ENCODE results near the gene ACMSD. TPM values are rescaled to one million over a fixed set of nuclear protein-coding genes. Genes with fewer than 3 reads are reported as not detected.

The ACMSD gene
- total and polyA plus RNA-seq, 10 of the 15 experiments (the other 5 are each of a cell fraction or from before 2014, with no cell fraction given) = 0.08 TPM; not detected in 9

DNA sequence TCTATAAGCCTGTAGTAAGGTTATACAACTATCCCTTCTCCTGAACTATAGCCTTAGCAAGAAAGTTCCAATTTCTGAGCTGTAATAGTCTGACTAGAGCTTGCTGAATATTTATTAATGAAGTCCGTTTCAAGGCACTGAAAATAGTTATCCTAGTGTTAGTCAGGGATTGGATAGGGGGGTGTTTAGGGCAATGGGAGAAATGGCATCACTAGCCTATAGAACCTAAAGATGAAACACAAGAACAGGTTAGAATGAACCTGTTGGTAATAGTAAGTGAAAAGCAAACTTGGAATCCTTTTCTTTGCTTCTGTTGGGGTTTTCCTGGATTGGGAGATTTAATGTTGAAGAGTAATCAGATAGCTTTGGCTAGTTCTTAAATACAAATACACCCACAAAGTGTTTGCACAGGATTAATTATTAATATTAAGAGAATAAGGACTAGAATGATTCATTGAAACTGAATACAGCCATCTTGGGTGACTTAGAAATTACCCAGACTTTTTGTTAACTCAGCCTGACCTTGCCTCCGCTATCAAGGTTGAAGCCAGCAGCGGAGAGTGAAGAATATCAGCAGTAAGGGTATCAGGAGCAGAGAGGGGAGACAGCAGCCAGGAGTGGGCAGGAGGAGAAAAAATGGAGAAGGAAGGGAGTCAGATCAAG, 94.6 kb downstream of the ACMSD start:
- 94% methylated on average over 3 of the region's 3 CpGs for WGBS (ENCODE audit: insufficient coverage, insufficient replicate concordance, low lambda C conversion rate, missing lambda C conversion rate)

More for the DNA sequence above, 94.6 kb downstream of the ACMSD start:
- Histone ChIP-seq H3K9me3 (replicated peaks; ENCODE audit: control insufficient read depth, insufficient read depth, low read length) (no peaks in the 10 kb centered on the region; the same call in 2 of the 3 replicates), H4K20me1 (ENCODE audit: control insufficient read depth, insufficient read depth) (no peaks in the 10 kb centered on the region; the same call in 1 of the 2 replicates), H3K27me3 (replicated peaks in 1 of 2; ENCODE audit: control insufficient read depth in 2 of 2, insufficient read depth in 2 of 2, low read length in 1 of 2) (no peaks in the 10 kb centered on the region), H3K9ac (ENCODE audit: control insufficient read depth, insufficient read depth, low read length) (no peak overlapping the region), H3K79me2 (ENCODE audit: control insufficient read depth, insufficient read depth, low read length) (peaks cover 79% of the 10 kb centered on the region), H3K4me3 (no peak overlapping the region), H3K4me1 (ENCODE audit: control insufficient read depth, insufficient read depth, low read length) (no peaks in the 10 kb centered on the region), H3K4me2 (ENCODE audit: control insufficient read depth, insufficient read depth) (no peak overlapping the region), H3K27ac (ENCODE audit: control insufficient read depth, insufficient read depth) (no peak overlapping the region), H3K36me3 (ENCODE audit: control insufficient read depth in 2 of 2, insufficient read depth in 2 of 2, low read length in 1 of 2) (peaks cover 0 to 25% of the 10 kb centered on the region in 2 experiments; a peak in 2 of 4 replicates), H2AFZ (ENCODE audit: control insufficient read depth, low read depth, low read length) (no peak overlapping the region)
- TSS peak; percentile 2 for BruUV-seq (replicated peaks)
- ChIA-PET SMC1A (ENCODE audit: uncharacterized antibody, unreplicated experiment) (interaction anchor here (1.9 kb wide), 1 partner anchor 9 kb away, joined by 5 read pairs; no protein-coding TSS in a partner anchor), POLR2A (no interaction called here), CTCF (no interaction called here), RAD21 (ENCODE audit: unreplicated experiment) (no interaction called here)
- ATAC-seq = peak; percentile 27; the same call in 2 of the 3 replicates
- intact Hi-C loops (cut with micrococcal nuclease; ENCODE audit: unreplicated experiment) (no loop called here), in situ Hi-C loops (cut with MboI) (no loop called here)
- no peak for FAIRE-seq
- TF ChIP-seq KAT2A (conservative IDR thresholded peaks at IDR 0.05; ENCODE audit: control insufficient read depth, low read depth, low read length) (no peak), FOS (IDR thresholded peaks at IDR 0.05; ENCODE audit: borderline replicate concordance, extremely low read depth, insufficient read length) (no peak), IKZF1 (conservative IDR thresholded peaks at IDR 0.05) (no peak), NFYA (IDR thresholded peaks at IDR 0.05; ENCODE audit: borderline replicate concordance, low read depth, low read length) (no peak), MLLT1 (IDR thresholded peaks at IDR 0.05) (no peak), RUNX3 (IDR thresholded peaks at IDR 0.05; ENCODE audit: low read length) (no peak), IKZF2 (IDR thresholded peaks at IDR 0.05) (no peak)
- no peak for DNase-seq (ENCODE audit: low read depth, low spot score)

Measured in GM12878 (cell line).